ENCODE measurements around the gene LYPD1.
"Not testable (repeated sequence)": the region's sequence is repeated elsewhere in the genome, so short reads cannot be mapped to it uniquely, and the experiment has no call there.

LYPD1 gene, protein sequence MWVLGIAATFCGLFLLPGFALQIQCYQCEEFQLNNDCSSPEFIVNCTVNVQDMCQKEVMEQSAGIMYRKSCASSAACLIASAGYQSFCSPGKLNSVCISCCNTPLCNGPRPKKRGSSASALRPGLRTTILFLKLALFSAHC

DNA sequence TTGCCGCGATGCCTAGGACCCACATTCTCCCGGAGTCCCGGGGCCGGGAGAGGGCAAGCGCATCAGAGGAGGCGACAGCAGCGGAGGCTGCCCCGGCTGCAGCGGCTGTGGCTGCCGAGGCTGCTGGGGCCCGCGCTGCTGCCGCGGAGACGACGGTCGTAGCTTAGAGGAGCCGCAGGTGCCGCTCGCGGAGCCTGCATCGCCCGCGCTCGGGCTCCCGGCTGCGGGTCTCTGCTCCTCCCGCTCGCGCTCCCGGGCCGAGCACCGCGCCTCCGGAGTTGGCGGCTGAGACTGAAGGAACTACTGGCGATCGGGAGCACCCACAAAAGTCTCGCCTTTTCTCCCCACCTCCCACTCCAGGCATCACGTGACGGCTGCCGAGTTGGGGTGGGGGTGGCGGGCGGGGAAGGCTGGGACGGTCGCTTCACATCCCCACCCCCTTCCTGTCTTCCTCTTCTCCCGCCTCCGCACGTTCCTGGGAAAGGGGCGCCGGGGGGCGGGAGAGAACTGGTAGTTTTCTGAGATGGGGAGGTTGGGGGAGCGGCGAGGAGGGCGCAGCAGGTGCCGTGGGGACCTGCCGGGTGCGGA lies at the start of gene LYPD1:
Gene LYPD1 (minus strand): TSS at position 298 of the 588 bp plus-strand sequence. CDS start 273 bp downstream, at position 25.
- Histone ChIP-seq H3K36me3 (replicated peaks) (no peaks in the 10 kb centered on the region), H3K27me3 (ENCODE audit: low read depth) (peaks cover 4% of the 10 kb centered on the region), H3K9me3 (no peaks in the 10 kb centered on the region), H3K4me1 (no peaks in the 10 kb centered on the region), H3K4me3 (no peak within 1 kb of the TSS)
- no peak for DNase-seq (ENCODE audit: low spot score in 2 of 2)
- in situ Hi-C loops (cut with MboI; ENCODE audit: low sequenced_read_pairs), result no loop called here

DNA sequence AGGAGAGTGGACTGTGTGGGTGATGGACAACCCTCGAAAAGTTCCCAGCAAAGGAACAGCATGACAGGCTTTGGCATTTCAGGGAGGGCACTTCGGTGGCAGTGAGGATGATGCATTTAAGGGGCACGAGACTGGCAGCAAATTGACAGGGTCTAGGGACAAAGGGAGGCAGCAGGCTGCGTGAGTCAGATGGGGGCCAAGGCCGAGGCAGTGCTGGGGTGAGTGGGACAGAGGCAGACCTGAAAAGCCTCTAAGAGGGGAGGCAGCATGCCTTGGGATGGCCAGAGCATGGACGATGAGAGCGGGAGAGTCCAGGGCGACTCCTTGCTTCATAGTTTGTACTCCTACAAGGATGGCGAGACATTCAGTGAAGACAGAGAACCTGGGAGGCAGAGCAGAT lies 49.5 kb upstream of the LYPD1 start:
- in situ Hi-C loops (cut with MboI; ENCODE audit: low sequenced_read_pairs), result no loop called here
- H3K4me1 ChIP-seq, result no peaks in the 10 kb centered on the region
- H3K4me3 ChIP-seq, result no peak overlapping the region
- DNase-seq (ENCODE audit: low spot score in 2 of 2), result no peak
- H3K9me3 ChIP-seq, result no peaks in the 10 kb centered on the region
- no peaks in the 10 kb centered on the region for H3K27me3 ChIP-seq (ENCODE audit: low read depth)
- H3K36me3 ChIP-seq (replicated peaks), result no peaks in the 10 kb centered on the region

DNA sequence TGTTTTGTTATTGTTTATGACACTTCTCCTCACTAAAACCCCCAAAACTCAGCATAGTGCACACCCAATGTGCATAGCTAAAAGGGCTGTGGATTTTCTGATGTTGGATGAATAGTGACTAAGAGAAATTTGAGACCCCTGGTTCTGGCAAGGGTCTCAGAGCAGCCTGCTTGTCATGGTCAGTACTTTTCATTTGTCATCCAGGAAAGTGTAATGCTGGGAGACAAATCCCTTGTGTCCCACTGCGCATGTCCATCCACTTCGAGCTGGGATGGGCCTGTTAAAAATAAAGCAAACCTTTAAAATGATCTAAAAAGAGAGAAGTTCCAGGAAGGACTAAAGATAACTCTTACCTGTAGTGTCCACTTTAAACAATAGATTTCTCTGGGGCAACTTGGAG lies 46.9 kb upstream of the LYPD1 start:
- Histone ChIP-seq H3K4me1 (no peaks in the 10 kb centered on the region), H3K27me3 (ENCODE audit: low read depth) (no peaks in the 10 kb centered on the region), H3K9me3 (no peaks in the 10 kb centered on the region), H3K36me3 (replicated peaks) (no peaks in the 10 kb centered on the region), H3K4me3 (no peak overlapping the region)
- no peak for DNase-seq (ENCODE audit: low spot score in 2 of 2)
- in situ Hi-C loops (cut with MboI; ENCODE audit: low sequenced_read_pairs), result no loop called here

DNA sequence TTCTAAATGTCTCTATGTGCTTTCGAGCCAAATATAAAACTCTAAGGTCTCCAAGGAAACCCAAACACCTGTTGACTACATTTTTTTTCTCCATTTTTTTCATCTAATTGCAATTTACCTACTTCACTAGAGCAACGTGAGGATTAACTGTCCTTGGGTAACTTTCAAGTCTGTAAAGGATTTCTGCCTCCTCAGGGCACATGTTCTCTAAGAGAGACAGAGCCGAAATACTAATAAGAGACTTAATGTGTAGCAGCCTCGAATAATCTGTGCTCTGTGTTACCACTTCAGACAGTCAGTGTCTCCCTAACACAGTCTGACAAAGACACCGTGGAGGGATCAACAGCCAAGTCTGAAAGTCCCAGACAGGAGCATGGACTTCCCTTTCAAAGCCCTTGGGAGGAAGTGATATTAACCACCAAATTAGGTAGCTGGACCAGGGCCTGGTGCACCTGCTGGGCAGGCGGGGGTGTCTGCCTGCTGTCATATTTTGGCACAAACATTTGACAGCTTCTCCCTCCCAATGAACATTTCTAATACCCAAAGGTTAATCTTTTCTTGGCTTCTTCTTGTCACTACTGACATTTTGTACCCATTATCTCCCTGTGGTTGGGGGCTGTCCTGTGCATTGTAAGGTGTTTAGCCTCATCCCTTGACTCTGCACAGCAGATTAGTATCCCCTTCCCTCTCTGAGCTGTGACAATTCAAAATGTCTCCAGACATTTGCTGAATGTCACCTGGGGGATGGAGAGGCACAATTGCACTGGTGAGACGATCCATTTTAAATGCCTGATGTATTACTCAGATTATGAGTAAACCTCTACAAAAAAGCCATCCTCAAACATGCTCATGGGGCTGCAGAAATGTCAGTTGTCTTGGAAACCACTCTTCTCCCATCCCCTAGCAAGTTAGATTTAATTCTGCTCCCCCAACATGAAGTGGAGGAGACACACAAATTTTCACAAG lies 45.7 kb upstream of the LYPD1 start:
- in situ Hi-C loops (cut with MboI; ENCODE audit: low sequenced_read_pairs), result no loop called here
- no peaks in the 10 kb centered on the region for H3K36me3 ChIP-seq (replicated peaks)
- H3K27me3 ChIP-seq (ENCODE audit: low read depth), result no peaks in the 10 kb centered on the region
- no peaks in the 10 kb centered on the region for H3K4me1 ChIP-seq
- no peak for DNase-seq (ENCODE audit: low spot score in 2 of 2)
- H3K9me3 ChIP-seq, result no peaks in the 10 kb centered on the region
- H3K4me3 ChIP-seq, result no peak overlapping the region

DNA sequence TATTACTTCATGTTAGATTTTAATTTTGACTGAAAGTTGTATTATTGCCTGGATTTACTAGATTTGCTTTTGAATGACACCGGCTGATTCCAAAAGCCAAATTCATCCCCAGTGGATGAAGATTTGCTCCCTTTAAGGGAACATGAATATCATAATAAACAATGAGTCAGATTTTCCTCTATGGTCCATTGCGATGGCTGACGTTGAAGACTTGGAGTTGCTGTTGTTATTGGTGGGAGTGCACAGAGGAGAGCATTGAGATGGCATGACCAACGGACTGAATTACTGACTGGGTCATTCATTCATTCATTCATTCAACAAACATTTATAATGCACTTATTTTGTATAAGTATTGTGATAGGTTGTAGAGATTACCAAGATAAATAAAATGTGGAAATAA lies 33.4 kb upstream of the LYPD1 start:
- H3K9me3 ChIP-seq, result no peaks in the 10 kb centered on the region
- no peak for DNase-seq (ENCODE audit: low spot score in 2 of 2)
- H3K27me3 ChIP-seq (ENCODE audit: low read depth), result no peaks in the 10 kb centered on the region
- H3K4me3 ChIP-seq, result no peak overlapping the region
- in situ Hi-C loops (cut with MboI; ENCODE audit: low sequenced_read_pairs), result no loop called here
- H3K4me1 ChIP-seq, result no peaks in the 10 kb centered on the region
- H3K36me3 ChIP-seq (replicated peaks), result no peaks in the 10 kb centered on the region

DNA sequence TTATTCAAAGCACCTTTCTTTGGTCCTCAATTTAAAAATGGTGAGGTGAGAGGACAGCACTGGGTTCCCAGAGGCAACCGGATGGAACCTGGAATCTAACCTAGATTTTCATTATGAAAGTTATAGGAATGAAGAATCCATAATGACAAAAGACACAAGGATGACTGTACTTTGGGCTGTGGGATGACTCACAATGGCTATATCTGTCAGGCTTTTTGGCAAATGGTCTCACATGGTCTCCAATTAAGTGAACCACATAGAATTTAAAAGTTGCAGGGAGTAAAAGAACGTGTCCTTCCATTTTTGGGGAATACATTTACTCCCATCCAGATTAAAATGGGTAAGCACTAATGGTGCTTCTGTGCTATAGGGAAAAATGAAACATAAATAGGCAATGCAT lies 31.8 kb upstream of the LYPD1 start:
- no peaks in the 10 kb centered on the region for H3K27me3 ChIP-seq (ENCODE audit: low read depth)
- no peaks in the 10 kb centered on the region for H3K4me1 ChIP-seq
- H3K4me3 ChIP-seq, result no peak overlapping the region
- no peaks in the 10 kb centered on the region for H3K9me3 ChIP-seq
- no peaks in the 10 kb centered on the region for H3K36me3 ChIP-seq (replicated peaks)
- DNase-seq (ENCODE audit: low spot score in 2 of 2), result no peak
- in situ Hi-C loops (cut with MboI; ENCODE audit: low sequenced_read_pairs), result no loop called here

DNA sequence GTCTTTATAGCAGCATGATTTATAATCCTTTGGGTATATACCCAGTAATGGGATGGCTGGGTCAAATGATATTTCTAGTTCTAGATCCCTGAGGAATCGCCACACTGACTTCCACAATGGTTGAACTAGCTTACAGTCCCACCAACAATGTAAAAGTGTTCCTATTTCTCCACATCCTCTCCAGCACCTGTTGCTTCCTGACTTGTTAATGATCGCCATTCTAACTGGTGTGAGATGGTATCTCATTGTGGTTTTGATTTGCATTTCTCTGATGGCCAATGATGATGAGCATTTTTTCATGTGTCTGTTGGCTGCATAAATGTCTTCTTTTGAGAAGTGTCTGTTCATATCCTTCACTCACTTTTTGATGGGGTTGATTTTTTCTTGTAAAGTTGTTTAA lies 29.8 kb upstream of the LYPD1 start:
- in situ Hi-C loops (cut with MboI; ENCODE audit: low sequenced_read_pairs); DNase-seq (ENCODE audit: low spot score in 2 of 2); H3K36me3 ChIP-seq (replicated peaks); H3K27me3 ChIP-seq (ENCODE audit: low read depth); H3K9me3 ChIP-seq; H3K4me1 ChIP-seq; H3K4me3 ChIP-seq: not testable (repeated sequence)

DNA sequence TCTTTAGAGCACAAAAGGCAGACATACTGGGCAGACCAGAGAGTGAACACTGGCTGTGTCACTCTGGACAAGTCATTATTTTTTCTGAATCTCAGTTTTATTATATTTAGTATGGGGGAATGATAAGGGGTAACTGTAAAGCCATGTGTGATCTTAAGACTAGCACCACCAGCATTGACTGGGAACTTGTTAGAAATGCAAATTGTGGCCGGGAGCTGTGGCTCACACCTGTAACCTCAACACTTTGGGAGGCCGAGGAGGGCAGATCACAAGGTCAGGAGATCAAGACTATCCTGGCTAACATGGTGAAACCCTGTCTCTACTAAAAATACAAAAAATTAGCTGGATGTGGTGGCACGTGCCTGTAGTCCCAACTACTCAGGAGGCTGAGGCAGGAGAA lies 28.3 kb upstream of the LYPD1 start:
- H3K4me3 ChIP-seq; H3K36me3 ChIP-seq (replicated peaks); in situ Hi-C loops (cut with MboI; ENCODE audit: low sequenced_read_pairs); H3K4me1 ChIP-seq; H3K9me3 ChIP-seq; DNase-seq (ENCODE audit: low spot score in 2 of 2); H3K27me3 ChIP-seq (ENCODE audit: low read depth): not testable (repeated sequence)

DNA sequence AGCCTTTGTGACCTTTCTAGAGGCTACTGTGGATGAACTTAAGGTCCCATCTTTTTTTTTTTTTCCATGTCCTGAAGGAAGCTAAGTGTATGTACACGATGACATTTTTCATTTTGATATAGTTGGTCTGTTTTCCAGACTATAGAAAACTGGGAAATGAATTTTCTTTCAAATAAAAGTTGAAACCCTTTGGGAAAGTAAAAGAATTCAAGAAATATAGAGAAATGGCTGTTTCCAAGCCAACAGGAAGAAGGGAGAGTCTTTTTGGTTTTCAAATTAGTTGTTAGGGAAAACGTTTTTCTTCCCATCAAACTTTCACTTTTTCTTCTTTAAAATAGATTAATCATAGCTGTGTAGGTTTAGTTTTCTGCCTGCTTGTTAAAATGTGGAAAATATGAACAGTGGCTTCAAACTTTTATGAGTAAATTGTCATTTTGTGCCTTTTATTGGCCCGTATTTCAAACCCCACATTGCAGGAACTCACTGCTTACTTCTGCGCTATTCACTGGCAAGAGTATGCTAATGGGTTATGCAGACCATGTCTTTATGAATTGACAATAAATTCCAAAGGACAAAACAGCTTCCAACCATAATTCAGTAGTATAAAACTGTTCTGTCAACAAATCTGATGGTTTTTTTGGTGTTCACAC lies 27.7 kb upstream of the LYPD1 start:
- Histone ChIP-seq H3K4me3 (no peak overlapping the region), H3K9me3 (no peaks in the 10 kb centered on the region), H3K36me3 (replicated peaks) (no peaks in the 10 kb centered on the region), H3K4me1 (no peaks in the 10 kb centered on the region), H3K27me3 (ENCODE audit: low read depth) (no peaks in the 10 kb centered on the region)
- in situ Hi-C loops (cut with MboI; ENCODE audit: low sequenced_read_pairs), result no loop called here
- DNase-seq (ENCODE audit: low spot score in 2 of 2), result no peak

DNA sequence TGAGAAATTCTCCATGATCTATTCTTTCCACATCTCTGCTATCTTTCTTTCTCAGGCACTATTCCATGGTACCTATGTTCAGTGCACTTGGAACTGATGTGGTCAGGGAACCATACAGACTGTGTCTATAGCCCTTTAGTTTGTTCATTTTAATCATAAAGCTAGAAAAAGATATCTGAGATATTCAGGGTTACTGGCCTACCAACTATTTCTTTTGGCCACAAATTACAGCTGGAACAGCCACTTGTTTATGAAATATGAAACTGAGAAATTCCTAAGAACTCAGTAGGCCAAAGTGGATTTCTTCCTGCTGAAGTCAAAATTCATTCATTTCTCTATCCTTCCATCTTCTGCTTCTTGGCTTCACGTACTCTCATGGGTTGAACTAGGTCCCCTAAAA lies 22.8 kb upstream of the LYPD1 start:
- Histone ChIP-seq H3K36me3 (replicated peaks) (no peaks in the 10 kb centered on the region), H3K27me3 (ENCODE audit: low read depth) (no peaks in the 10 kb centered on the region), H3K4me3 (no peak overlapping the region), H3K4me1 (no peaks in the 10 kb centered on the region), H3K9me3 (no peaks in the 10 kb centered on the region)
- in situ Hi-C loops (cut with MboI; ENCODE audit: low sequenced_read_pairs), result no loop called here
- no peak for DNase-seq (ENCODE audit: low spot score in 2 of 2)

DNA sequence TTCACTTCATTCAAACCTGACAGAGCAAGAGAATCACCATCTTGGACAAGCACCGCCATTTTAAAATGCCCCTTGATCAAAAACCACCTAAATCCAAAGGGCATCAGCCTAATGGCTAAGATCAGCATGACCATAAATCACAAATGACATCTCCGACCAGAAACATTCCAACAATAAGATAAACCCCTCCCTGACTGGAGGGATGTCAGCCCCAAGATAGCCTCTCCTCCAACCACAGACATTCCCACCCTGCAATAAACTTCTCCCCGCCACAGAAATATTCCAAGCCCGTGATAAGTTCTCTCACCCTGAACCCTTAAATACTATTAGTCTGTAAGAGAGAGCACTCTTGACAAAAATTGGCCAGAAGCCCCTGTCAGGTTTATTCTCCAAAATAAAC lies 21.6 kb upstream of the LYPD1 start:
- DNase-seq (ENCODE audit: low spot score in 2 of 2), result no peak
- no peak overlapping the region for H3K4me3 ChIP-seq
- in situ Hi-C loops (cut with MboI; ENCODE audit: low sequenced_read_pairs), result no loop called here
- no peaks in the 10 kb centered on the region for H3K9me3 ChIP-seq
- H3K36me3 ChIP-seq (replicated peaks), result no peaks in the 10 kb centered on the region
- no peaks in the 10 kb centered on the region for H3K27me3 ChIP-seq (ENCODE audit: low read depth)
- H3K4me1 ChIP-seq, result no peaks in the 10 kb centered on the region

DNA sequence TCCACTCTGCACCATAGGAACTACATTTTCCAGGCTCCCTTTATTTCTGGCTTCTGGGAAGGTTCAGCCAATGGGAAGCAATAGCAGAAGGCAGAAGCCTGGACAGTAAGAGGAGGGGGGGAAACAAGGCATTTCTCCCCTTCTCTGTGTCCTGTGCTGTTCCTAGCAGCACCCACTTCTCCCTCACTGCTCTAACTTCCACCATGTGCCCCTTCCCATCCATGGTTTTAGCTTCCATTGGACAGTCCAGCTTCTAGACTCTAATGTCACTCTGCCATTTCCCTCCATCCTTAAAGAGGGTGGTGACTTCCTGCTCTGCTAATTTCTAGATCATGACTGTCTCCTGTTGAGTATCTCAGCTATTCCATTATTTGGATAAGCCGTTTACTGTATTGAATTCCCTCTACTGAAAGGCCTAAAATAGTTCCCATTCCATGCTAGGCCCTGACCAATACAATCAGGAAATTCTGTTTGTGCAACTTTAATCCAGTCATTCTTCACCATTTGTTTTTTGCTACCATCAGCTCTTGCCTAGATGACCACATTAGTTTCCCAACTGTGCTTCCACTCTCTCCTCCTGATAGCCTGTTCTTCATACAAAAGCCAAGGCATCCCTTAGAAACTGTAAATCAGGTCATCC lies 20.8 kb upstream of the LYPD1 start:
- no peak for DNase-seq (ENCODE audit: low spot score in 2 of 2)
- no peaks in the 10 kb centered on the region for H3K27me3 ChIP-seq (ENCODE audit: low read depth)
- H3K4me1 ChIP-seq, result no peaks in the 10 kb centered on the region
- in situ Hi-C loops (cut with MboI; ENCODE audit: low sequenced_read_pairs), result no loop called here
- no peaks in the 10 kb centered on the region for H3K36me3 ChIP-seq (replicated peaks)
- H3K9me3 ChIP-seq, result no peaks in the 10 kb centered on the region
- no peak overlapping the region for H3K4me3 ChIP-seq

DNA sequence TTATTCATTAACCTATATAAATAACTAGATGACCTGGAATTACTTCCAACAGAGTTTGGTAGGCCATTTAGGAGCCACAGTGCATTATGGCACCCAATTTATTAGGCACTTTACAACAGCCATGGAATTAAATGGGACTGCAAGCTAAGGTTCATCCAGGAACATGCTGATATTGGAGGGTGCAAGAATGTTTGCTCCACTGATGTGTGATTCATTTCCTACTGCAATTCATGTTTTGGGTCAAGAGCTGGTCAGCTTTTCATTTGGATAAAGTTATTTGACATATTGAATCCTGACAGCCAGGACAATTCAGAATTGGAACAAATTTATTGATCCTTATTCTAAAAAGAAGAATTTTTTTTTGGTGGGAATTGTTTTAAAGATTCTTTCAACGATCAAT lies 11.8 kb upstream of the LYPD1 start:
- Histone ChIP-seq H3K27me3 (ENCODE audit: low read depth) (no peaks in the 10 kb centered on the region), H3K4me3 (no peak overlapping the region), H3K4me1 (no peaks in the 10 kb centered on the region), H3K9me3 (no peaks in the 10 kb centered on the region), H3K36me3 (replicated peaks) (no peaks in the 10 kb centered on the region)
- in situ Hi-C loops (cut with MboI; ENCODE audit: low sequenced_read_pairs), result no loop called here
- no peak for DNase-seq (ENCODE audit: low spot score in 2 of 2)

Data from HAP-1 (cell line).